GM12874 (cell line): ENCODE results near the gene SPATA6.

ENCODE experiments used
- CTCF ChIP-seq: IDR thresholded peaks from 2 replicates; pipeline ENCODE4 v1.5.1; 2011; ENCODE audit warnings: low read depth, mild to moderate bottlenecking, control low read depth, low read length, moderate library complexity; ENCODE audit not compliant: insufficient read depth

Gene SPATA6

GRCh38 chr1:48344373-48344772 lies 127.6 kb downstream of the SPATA6 start:
- TF ChIP-seq CTCF: no peak

- TF ChIP-seq CTCF: no peak
Observed at GRCh38 chr1:48341221-48341620, 130.8 kb downstream of the SPATA6 start.

- no peak for TF ChIP-seq CTCF
Observed at GRCh38 chr1:48338257-48338656, 133.7 kb downstream of the SPATA6 start.

- TF ChIP-seq CTCF: no peak
Observed at GRCh38 chr1:48333316-48333715, 138.7 kb downstream of the SPATA6 start.

- TF ChIP-seq CTCF: no peak
Observed at GRCh38 chr1:48332115-48332514, 139.9 kb downstream of the SPATA6 start.

- no peak for TF ChIP-seq CTCF
Observed at GRCh38 chr1:48329905-48330304, 142.1 kb downstream of the SPATA6 start.

- no peak for TF ChIP-seq CTCF
Observed at GRCh38 chr1:48329486-48329885, 142.5 kb downstream of the SPATA6 start.
